CD4-positive, alpha-beta T cell treated with Interleukin-1 beta for 1 hour (primary cell): ENCODE measurements around the gene THY1.

ENCODE experiments used
- DNase-seq, 2 donors: peaks; one replicate each; pipeline ENCODE4 v3.0.0-alpha.2; 2020 to 2022

The THY1 gene

GRCh38 chr11:119381181-119381988 is 41.6 kb downstream of the THY1 start, which contains the start of gene USP2:
USP2 (minus strand) TSS chr11:119381690; CDS start chr11:119373480, 8,210 bp downstream.
- DNase-seq = peak; percentile 96 to 97

- DNase-seq = no peak
Observed at GRCh38 chr11:119380827-119381180, 42.2 kb downstream of the THY1 start.

GRCh38 chr11:119380160-119380826 is 42.7 kb downstream of the THY1 start:
- DNase-seq = no peak

GRCh38 chr11:119378851-119379465 is 44.0 kb downstream of the THY1 start:
- DNase-seq = no peak

GRCh38 chr11:119377961-119378667 is 44.9 kb downstream of the THY1 start:
- no peak for DNase-seq

GRCh38 chr11:119377112-119377901 is 45.7 kb downstream of the THY1 start:
- no peak for DNase-seq

GRCh38 chr11:119376197-119376847 is 46.6 kb downstream of the THY1 start:
- DNase-seq = no peak

GRCh38 chr11:119375337-119376196 is 47.4 kb downstream of the THY1 start:
- no peak for DNase-seq

- DNase-seq = no peak
Observed at GRCh38 chr11:119374632-119375336, 48.2 kb downstream of the THY1 start.

- DNase-seq = peak; percentile 40 to 55
Observed at GRCh38 chr11:119373921-119374631, 48.9 kb downstream of the THY1 start.

- no peak for DNase-seq
Observed at GRCh38 chr11:119373059-119373920, 49.7 kb downstream of the THY1 start.

GRCh38 chr11:119372260-119373058 is 50.5 kb downstream of the THY1 start:
- no peak for DNase-seq

- no peak for DNase-seq
Observed at GRCh38 chr11:119371778-119372182, 51.2 kb downstream of the THY1 start.

GRCh38 chr11:119371067-119371601 is 51.8 kb downstream of the THY1 start:
- DNase-seq = no peak

GRCh38 chr11:119370486-119371046 is 52.4 kb downstream of the THY1 start:
- peak in 1 of 2 donors; percentile 34 for DNase-seq

- DNase-seq = no peak
Observed at GRCh38 chr11:119369132-119369925, 53.6 kb downstream of the THY1 start.
